ENCODE measurements around the gene ZW10.

DNA sequence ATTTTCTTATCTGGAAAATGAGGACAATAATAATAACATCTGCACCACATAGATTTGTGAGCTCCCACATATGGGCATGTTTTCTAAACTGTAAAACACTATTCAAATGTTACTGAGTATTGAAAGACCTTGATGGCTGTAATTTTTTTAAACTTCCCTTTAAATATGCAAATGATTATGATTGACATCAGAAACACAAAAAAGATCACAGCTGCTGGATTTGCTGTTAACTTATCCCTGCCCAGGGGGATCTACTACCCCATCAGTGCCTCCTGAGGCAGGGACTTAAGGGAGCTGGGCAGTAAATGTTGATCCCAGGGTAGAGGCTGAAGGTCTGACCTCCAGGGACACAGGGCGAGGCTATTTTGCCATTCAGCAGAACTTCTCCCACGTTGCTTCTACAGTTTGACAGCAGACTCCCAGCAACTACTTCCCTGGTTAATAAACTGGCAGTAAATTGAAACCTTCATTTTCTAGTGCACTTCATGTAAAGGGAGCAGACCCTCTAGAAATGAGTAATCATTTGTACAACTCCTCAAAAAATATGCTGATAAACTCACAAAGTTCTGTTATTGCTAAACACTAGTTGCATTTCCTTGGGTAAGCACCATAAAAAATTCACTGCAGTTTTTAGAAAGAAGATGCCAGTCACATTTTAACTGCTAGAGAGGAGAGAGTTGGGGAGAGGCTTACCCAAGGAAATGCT lies 87.7 kb downstream of the ZW10 start:
- TF ChIP-seq SP1 (IDR thresholded peaks at IDR 0.05), result no peak
- TF ChIP-seq FOXM1 (IDR thresholded peaks at IDR 0.05; ENCODE audit: borderline replicate concordance), result no peak
- no peak for TF ChIP-seq FOXA1 (IDR thresholded peaks at IDR 0.05)
- TF ChIP-seq SUZ12 (IDR thresholded peaks at IDR 0.05), result no peak
- TF ChIP-seq FOXK2 (IDR thresholded peaks at IDR 0.05), result no peak
- TF ChIP-seq ELF4 (IDR thresholded peaks at IDR 0.05), result no peak
- TF ChIP-seq CTBP1 (IDR thresholded peaks at IDR 0.05; ENCODE audit: borderline replicate concordance), result no peak
- no peak for TF ChIP-seq BHLHE40 (IDR thresholded peaks at IDR 0.05; ENCODE audit: borderline replicate concordance)
- TF ChIP-seq TARDBP (IDR thresholded peaks at IDR 0.05), result no peak
- TF ChIP-seq, protein P1, sequence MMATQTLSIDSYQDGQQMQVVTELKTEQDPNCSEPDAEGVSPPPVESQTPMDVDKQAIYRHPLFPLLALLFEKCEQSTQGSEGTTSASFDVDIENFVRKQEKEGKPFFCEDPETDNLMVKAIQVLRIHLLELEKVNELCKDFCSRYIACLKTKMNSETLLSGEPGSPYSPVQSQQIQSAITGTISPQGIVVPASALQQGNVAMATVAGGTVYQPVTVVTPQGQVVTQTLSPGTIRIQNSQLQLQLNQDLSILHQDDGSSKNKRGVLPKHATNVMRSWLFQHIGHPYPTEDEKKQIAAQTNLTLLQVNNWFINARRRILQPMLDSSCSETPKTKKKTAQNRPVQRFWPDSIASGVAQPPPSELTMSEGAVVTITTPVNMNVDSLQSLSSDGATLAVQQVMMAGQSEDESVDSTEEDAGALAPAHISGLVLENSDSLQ (IDR thresholded peaks at IDR 0.05), result no peak
- no peak for TF ChIP-seq LEF1 (IDR thresholded peaks at IDR 0.05; ENCODE audit: borderline replicate concordance)
- no peak for TF ChIP-seq ARNT (IDR thresholded peaks at IDR 0.05)
- no peak for TF ChIP-seq NFRKB (IDR thresholded peaks at IDR 0.05)
